ACHN (cell line): Measurements from ENCODE around the gene ANKS4B.
"Not testable (repeated sequence)": the region's sequence is repeated elsewhere in the genome, so short reads cannot be mapped to it uniquely, and the experiment has no call there.

Experiments
- DNase-seq: peaks from one replicate; pipeline ENCODE4 v3.0.0-alpha.2; 2015
- in situ Hi-C: cut with HindIII; loops from 2 replicates; pipeline ENCODE4 v1.10.0; 2017; ENCODE audit warnings: low sequenced_read_pairs, low pct_ligation_motif_present, low pct_unique_long_range_greater_than_20kb

ANKS4B gene

GRCh38 chr16:21277045-21277926 is 43.8 kb downstream of the ANKS4B start:
- in situ Hi-C loops = loop anchor here (25.0 kb wide), 1 partner anchor 90 kb away; no protein-coding TSS in a partner anchor
- no peak for DNase-seq

- in situ Hi-C loops = loop anchor here (25.0 kb wide), 1 partner anchor 91 kb away; no protein-coding TSS in a partner anchor
- peak; percentile 79 for DNase-seq
Observed at GRCh38 chr16:21277927-21278706, 44.6 kb downstream of the ANKS4B start, which contains the start of gene CRYM. TSS of gene CRYM (minus strand) at chr16:21278290. CDS start at chr16:21278251, 39 bp downstream.

GRCh38 chr16:21279501-21279900 is 46.0 kb downstream of the ANKS4B start:
- no peak for DNase-seq
- in situ Hi-C loops = loop anchor here (25.0 kb wide), 1 partner anchor 92 kb away; no protein-coding TSS in a partner anchor

GRCh38 chr16:21281698-21282389 is 48.3 kb downstream of the ANKS4B start:
- DNase-seq = no peak
- in situ Hi-C loops = loop anchor here (25.0 kb wide), 1 partner anchor 95 kb away; no protein-coding TSS in a partner anchor

- in situ Hi-C loops = loop anchor here (25.0 kb wide), 1 partner anchor 96 kb away; no protein-coding TSS in a partner anchor
- peak; percentile 87 for DNase-seq
Observed at GRCh38 chr16:21283521-21284289, 50.2 kb downstream of the ANKS4B start.

- in situ Hi-C loops = loop anchor here (25.0 kb wide), 1 partner anchor 97 kb away; no protein-coding TSS in a partner anchor
- no peak for DNase-seq
Observed at GRCh38 chr16:21284414-21284813, 50.9 kb downstream of the ANKS4B start.

GRCh38 chr16:21285314-21285713 is 51.8 kb downstream of the ANKS4B start:
- no peak for DNase-seq
- in situ Hi-C loops = loop anchor here (25.0 kb wide), 1 partner anchor 98 kb away; no protein-coding TSS in a partner anchor

- in situ Hi-C loops = loop anchor here (25.0 kb wide), 1 partner anchor 102 kb away; no protein-coding TSS in a partner anchor
- DNase-seq = not testable (repeated sequence)
Observed at GRCh38 chr16:21289789-21290188, 56.3 kb downstream of the ANKS4B start.

GRCh38 chr16:21300309-21301167 is 67.0 kb downstream of the ANKS4B start:
- peak; percentile 100 for DNase-seq
- in situ Hi-C loops = no loop called here

GRCh38 chr16:21301168-21301894 is 67.8 kb downstream of the ANKS4B start:
- DNase-seq = peak; percentile 95
- in situ Hi-C loops = no loop called here

- in situ Hi-C loops = no loop called here
- peak; percentile 29 for DNase-seq
Observed at GRCh38 chr16:21301895-21302291, 68.4 kb downstream of the ANKS4B start.

- in situ Hi-C loops = no loop called here
- DNase-seq = peak; percentile 45
Observed at GRCh38 chr16:21302454-21302853, 69.0 kb downstream of the ANKS4B start.

- DNase-seq = peak; percentile 96
- in situ Hi-C loops = no loop called here
Observed at GRCh38 chr16:21302898-21303528, 69.5 kb downstream of the ANKS4B start.
